Measurements from ENCODE around the gene RALA.
A peak's percentile ranks its signal among the peaks of the same experiment; 100 is the strongest.
"Not testable (repeated sequence)": the region's sequence is repeated elsewhere in the genome, so short reads cannot be mapped to it uniquely, and the experiment has no call there.

Gene RALA

DNA sequence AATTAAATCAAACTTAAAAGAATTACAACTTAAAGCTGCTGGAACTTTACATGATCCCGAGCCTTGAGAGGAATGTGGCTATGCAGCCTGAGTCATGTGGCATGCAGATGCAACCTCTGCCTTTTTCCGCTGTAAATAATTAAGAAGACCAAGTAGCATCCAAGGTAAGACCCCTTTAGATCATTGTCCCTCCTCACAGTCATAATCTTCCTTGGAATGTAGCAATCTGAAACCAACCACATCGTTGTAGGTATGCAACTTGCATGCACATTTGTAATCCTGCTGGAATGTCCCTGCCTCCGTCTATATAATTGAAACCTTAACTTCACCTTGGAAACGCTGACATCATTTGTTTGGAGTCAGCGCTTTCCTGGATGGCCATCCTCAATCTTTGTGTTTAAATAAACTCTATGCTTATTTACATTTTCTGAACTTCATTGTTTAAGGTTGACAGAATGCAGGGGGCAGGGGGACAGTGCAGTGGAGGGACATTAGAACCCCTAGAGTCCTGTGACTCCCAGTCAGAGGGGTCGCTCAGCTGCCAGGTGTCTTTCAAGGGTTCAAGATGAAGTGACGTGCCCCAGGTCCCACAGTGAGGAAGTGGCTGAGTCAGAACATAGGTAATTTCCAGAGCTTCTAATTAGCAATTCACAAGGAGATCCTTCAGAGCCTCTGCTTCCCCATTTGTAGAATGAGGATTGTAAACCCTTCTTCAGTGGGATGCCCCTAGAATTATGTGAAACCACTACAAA lies 110.7 kb downstream of the RALA start:
- DNase-seq, result no peak

DNA sequence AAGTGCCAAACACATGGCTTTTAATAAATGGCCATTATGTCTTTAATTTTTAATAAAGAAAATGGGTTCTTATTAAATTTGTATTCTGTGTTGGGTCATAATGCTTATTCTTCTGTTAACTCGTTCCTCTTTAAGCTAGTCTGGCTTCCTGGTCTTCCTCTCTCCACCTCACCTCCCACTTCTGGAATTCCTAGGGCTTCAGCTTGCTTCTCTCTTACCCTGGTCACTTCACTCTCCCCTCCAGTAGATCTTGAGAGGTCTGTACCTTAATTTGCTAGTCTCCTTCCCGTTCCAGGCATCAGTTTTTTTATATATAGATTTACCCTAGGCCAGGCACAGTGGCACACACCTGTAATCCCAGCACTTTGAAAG lies 111.2 kb downstream of the RALA start:
- DNase-seq, result no peak

DNA sequence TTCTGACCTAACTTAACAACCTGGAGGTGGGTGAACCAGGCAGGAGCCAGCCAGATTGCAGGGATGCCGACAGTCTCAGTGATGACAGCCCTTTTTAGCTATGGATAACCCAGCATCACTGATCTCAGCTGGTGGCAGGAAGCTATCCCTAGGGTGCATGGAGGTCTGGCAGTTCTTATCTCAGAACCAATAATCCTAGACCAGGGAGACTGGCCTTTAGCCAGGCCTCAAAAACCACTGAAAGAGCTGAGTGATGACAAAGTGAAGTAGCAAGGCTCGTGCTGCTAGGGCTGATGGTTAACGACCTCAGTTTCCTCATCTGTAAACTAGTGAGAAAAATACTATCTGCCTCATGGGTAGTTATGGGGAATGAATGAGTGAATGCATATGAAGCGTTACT lies 112.5 kb downstream of the RALA start:
- DNase-seq, result no peak

DNA sequence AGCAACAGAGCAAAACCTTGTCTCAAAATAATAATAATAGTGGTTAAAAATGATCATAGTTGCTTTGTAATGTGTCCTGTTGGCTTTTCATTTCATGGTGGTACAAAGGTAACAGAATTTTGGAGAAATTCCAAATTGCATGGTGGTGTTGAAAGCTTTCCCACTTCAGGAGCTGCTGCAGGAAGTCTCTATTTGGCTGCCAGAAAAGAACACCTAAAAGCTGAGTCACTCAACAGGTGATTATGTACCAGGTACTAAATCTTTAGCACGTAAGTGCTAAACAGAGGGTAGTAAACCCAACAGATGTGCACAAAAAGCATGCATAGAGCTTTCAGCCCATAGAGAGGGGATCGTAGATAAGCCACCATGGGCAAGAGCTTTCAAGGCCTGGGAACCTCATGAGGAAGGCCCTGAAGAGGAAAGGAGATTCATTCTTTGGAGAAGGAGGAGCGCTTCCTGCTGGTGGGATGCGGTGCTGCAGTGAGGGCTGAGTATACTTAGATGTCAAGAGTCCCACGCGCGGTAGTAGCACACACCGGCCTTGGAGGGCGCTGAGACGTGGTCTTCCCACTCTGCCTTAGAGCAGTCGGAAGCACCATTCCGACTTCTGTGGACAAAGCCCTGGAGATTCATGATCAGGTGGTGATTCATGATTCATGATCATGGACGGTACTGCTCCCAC lies 118.7 kb downstream of the RALA start:
- no peak for DNase-seq

DNA sequence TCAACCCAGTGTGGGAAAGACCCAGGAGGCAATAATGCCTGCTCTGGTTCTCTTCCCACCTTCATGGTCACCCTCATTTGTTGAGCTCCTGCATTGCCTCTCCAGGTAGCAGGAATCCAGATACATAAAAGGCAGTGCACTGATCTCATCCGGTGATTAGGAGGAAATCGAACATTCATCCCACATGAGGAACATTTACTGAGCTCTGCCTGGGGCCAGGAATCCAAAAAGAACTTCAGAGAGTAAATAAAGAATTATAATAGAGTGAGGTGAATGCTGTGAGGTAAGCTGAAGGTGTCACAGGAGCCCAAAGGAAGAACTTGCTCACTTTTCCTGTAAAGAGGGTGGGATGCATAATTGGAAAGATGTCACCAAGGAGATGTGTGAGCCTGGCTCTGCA lies 121.2 kb downstream of the RALA start:
- no peak for DNase-seq

DNA sequence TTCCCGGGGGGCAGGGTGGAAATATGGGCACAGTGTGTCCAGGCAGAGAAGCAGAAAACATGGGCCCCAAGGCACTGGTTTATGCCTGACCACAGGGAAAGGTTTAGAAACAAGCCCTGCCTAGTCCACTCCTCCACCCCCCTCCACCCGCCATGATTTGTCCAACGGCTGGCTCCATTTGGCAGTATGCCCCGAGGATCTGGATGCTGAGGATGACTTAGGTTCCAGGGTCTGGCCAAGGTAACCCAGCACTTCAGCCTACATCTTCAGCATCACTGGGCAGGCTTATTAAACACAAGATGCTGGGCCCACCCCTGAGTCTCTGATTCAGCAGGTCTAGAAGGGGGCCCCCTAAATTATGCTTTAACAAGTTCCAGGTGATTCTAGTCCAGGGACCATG lies 121.9 kb downstream of the RALA start:
- no peak for DNase-seq

DNA sequence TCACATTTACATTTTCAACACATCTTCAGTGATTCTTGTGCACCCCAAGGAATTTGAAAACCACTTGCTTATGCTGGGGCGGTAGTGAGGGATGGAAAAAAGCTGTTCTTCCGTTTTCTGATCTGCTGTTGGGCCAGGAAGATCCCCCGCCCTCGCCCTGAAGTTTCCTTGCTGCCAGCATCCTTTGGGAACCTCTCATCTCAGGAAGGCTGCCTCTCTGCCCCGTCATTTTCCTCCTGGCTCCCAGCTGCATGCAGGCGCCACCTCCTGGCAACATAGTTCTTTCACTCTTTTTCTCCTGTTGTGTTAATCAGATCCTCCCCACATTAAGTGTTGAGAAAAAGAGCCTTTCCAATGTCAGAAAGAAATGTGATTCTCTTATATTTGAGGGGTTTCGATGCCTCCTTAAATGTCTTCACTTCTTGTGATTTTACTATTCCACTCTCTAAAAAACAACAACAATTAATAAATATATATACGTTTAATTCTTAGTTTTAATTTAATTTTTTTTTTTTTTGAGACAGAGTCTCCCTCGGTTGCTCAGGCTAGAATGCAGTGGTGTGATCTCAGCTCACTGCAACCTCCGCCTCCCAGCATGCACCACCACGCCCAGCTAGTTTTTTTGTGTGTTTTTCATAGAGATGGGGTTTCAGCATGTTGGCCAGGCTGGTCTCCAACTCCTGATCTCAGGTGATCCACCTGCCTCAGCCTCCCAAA lies 122.9 kb downstream of the RALA start:
- DNase-seq, result peak; percentile 82

DNA sequence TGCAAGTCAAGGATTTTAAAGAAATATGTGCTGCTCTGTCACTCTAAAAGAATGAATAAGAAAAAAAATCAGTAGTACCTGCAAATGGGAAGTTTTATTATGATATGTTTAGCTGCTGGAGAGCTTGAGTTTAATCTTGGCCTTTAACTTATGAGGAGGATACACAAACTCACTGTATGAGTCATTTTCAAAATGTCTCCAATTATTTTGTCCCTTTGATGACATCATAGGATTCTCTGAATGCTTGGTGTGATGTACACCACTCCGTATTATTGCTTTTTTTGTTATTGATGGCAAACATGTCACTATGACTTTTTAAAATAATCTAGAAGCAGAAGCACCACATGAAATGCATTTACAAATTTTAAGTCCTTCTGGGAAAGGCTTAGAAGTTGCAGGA lies 125.8 kb downstream of the RALA start:
- DNase-seq, result no peak

DNA sequence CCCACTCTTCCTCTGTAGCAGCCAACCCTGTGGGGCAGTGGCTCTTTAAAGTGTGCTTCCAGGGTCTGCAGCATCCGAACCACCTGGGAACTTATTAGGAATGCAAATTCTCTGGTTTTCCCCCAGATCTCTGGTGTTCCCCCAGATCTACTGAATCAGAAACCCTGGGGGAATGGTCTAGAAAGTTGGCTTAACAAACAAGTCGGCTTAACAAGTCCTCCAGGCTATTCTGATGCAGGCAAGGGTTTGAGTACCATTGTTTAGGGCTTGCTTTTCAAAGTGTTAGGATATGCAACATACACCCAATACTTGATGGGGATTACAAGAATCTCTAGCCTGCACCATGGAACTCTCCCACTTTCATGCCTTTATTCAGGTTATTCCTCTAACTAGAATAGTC lies 126.3 kb downstream of the RALA start:
- DNase-seq, result no peak

DNA sequence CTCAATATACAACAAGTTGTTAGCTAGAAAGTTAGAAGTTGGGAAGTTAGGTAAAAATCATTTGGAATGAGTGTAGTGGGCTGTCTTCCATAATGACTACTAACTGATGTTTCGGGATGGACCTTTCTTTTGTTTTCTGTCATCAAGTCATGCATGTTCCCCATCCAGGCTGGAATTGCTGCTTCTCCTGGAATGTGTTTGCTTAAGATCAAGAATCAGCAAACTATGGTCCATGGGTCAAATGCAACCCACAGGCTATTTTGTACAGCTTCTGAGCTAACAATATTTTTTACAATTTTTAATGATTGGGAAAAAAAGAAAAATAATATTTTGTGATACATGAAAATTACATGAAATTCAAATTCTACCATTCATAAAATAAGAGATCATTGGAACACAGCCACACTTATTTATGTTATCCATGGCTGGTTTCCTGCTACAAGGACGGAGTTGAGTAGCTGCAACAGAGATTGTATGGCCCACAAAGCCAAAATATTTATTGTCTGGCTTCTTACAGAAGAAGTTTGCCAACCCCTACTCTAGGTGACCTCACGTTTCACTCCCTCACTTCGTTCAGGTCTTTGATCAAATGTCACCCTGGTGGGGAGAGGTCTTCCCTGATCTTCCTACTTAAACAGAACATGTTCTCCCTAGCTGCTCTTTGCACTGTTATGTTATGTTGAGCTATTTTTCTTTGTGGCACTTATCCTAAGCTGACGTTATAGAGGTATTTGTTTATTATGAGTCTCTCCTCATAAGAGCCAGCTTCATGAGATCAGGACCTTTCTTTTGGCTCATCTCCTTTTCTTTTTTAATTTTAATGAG lies 127.1 kb downstream of the RALA start:
- DNase-seq, result no peak

DNA sequence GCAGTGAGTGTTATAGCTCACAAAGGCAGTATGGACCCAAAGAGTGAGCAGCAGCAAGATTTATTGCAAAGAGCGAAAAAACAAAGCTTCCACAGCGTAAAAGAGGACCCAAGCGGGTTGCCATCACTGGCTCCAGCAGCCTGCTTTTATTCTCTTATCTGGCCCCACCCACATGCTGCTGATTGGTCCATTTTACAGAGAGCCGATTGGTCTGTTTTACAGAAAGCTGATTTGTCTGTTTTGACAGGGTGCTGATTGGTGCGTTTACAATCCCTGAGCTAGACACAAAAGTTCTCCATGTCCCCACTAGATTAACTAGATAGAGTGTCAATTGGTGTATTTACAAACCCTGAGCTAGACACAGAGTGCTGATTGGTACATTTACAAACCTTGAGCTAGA lies 129.9 kb downstream of the RALA start:
- not testable (repeated sequence) for DNase-seq

DNA sequence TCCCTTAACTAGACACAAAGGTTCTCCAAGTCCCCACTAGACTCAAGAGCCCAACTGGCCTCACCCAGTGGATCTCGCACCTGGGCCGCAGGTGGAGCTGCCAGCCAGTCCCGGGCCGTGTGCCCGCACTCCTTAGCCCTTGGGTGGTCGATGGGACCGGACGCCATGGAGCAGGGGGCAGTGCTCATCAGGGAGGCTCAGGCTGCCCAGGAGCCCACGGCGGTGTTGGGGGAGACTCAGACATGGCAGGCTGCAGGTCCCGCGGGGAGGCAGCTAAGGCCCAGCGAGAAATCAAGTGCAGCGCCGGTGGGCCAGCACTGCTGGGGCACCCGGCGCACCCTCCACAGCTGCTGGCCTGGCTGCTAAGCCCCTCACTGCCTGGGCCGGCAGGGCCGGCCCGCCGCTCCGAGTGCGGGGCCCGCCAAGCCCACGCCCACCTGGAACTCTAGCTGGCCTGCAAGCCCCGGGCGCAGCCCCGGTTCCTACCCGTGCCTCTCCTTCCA lies 130.5 kb downstream of the RALA start:
- DNase-seq, result no peak

DNA sequence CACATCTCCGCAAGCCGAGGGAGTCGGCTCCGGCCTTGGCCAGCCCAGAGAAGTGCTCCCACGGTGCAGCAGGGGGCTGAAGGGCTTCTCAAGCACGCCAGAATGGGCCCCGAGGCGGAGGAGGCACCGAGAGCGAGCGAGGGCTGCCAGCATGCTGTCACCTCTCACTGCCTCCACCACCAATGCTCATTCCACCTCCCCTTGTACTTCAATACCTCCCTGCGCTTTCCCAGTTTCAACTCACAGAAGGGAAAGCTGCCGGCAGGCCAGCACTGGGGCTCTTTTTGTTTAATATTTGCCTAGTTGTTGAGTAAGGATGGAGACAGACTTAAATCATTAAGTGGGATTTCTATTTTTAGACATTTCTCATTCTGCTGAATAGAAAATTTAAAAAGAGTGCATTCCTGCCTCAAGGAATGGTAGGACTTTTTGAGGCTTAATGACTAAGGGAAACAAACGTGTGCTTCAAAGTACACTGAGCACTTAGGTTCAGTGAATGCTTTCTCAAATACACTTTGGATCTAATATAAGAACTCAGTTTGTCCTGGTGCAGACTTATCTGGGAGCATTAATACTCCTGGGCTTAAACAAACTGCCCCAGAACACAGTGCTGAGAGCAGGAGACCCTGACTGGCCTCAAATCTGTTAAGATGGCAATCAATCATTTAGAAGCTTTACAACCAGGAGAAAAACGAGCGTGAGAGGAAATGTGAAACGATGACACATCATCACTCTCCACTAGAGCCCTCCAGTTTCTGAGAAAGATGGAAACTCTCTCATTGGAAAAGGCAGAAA lies 131.2 kb downstream of the RALA start:
- no peak for DNase-seq

DNA sequence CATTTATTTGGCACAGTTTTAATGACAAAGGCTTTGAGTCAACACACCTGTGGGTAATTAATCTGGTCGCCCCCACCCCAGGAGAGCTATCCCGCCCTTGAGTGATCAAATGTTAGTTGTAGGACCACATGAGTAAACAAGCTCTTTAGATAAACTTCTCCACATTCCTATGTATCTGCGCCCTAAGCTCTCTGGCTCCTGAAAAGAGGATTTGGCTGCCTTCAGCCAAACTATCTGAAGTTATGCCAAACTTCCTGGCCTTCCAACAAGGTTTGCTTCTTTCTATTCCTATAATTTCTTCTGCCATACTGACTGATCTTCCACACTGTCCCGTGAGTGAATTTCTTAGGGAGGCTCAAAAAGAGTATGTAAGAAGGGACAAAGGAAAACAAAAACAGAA lies 134.2 kb downstream of the RALA start:
- DNase-seq, result no peak
